HepG2 (cell line): ENCODE data around the gene HOXC9. TPM values are rescaled to one million over a fixed set of nuclear protein-coding genes. Genes with fewer than 3 reads are reported as not detected.

Source experiments
- ETV6 ChIP-seq: sonication (generic); formaldehyde crosslinking; conservative IDR thresholded peaks from 2 replicates; pipeline ENCODE4 v1.4.0; 2020; ENCODE audit warnings: missing genetic modification reagents
- HHEX ChIP-seq: IDR thresholded peaks from 2 replicates; pipeline ENCODE4 v1.6.1; 2016; ENCODE audit warnings: control low read depth
- ZFAT ChIP-seq: sonication (generic); formaldehyde crosslinking; conservative IDR thresholded peaks from 2 replicates; pipeline ENCODE4 v1.8.1; 2023; ENCODE audit warnings: missing genetic modification reagents, inconsistent platforms
- ZFP1 ChIP-seq: IDR thresholded peaks from 2 replicates; pipeline ENCODE4 v1.6.1; 2016
- polyA plus RNA-seq, 8 experiments: library from polyadenylated mRNA; depleted of rRNA in 3 of 8; stranded (reverse) in 7 of 8; unstranded in 1 of 8; fragments of >200 nt; fragmentation: Illumina TruSeq in 4 of 8; extraction: Trizol in 4 of 8; gene quantifications; 2 replicates each; pipeline versions ENCODE4 v1.2.1 to v1.2.3, GENCODE V29; 2011 to 2016; ENCODE audit warnings: low read depth in 4 of 8, missing spikeins in 1 of 8, mixed read lengths in 1 of 8; ENCODE audit not compliant: insufficient read depth in 1 of 8
- total RNA-seq, 5 experiments: library from RNA; depleted of rRNA; stranded (reverse); fragments of >200 nt; fragmentation: Illumina TruSeq; extraction: Trizol; gene quantifications; 2 replicates each; pipeline ENCODE4 v1.2.3, GENCODE V29; 2016; ENCODE audit warnings: low read depth in 1 of 5
- TF ChIP-seq, protein P1 (sequence below): IDR thresholded peaks from 2 replicates; pipeline ENCODE4 v1.6.1; 2012; ENCODE audit warnings: low read length, improper control_type of control experiment
- TF ChIP-seq, protein P2 (sequence below): sonication (generic); formaldehyde crosslinking; IDR thresholded peaks from 2 replicates; pipeline ENCODE4 v1.5.0; 2020; ENCODE audit warnings: mild to moderate bottlenecking, missing genetic modification reagents
- TF ChIP-seq, protein P3 (sequence below): sonication (generic); formaldehyde crosslinking; IDR thresholded peaks from 2 replicates; pipeline ENCODE4 v1.5.0; 2020; ENCODE audit warnings: mild to moderate bottlenecking, missing genetic modification reagents, borderline replicate concordance

Gene HOXC9
- total and polyA plus RNA-seq, 2 of the 13 experiments (the other 11 are each of a cell fraction or from before 2014, with no cell fraction given) = 0.11 to 1.1 TPM

DNA sequence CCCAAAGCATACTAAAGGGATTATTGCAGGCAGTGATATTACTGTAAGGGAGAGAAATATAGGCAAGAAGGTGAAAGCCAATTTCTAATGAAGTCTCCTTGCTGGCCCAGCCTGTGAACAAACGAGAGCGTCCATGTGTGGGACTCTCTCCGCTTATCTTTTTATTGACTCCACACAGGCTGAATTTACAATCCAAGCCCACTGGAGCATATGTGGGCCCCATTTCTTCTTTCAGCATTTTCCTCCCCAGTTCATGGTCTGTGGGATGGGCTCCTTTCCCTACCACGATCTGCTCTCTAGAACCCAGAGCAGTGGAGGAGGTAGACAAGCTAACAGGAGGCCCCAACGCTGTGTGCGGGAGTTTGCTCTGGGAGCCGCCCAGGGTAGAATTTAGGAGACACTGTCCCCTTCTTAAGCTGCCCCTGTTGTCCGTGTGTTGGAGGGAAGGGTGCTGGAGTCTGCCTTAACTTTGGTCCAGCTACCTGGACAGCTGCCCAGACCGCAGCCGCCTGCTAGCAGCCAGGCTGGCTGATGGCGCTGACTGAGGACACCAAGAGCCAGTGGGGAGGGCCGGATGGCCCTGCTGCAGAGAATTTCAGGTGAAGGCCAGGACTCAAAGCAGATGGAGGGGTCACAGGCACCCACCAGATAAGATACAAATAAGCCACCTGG is 30.2 kb upstream of the HOXC9 start (continued):
- TF ChIP-seq, protein P1, sequence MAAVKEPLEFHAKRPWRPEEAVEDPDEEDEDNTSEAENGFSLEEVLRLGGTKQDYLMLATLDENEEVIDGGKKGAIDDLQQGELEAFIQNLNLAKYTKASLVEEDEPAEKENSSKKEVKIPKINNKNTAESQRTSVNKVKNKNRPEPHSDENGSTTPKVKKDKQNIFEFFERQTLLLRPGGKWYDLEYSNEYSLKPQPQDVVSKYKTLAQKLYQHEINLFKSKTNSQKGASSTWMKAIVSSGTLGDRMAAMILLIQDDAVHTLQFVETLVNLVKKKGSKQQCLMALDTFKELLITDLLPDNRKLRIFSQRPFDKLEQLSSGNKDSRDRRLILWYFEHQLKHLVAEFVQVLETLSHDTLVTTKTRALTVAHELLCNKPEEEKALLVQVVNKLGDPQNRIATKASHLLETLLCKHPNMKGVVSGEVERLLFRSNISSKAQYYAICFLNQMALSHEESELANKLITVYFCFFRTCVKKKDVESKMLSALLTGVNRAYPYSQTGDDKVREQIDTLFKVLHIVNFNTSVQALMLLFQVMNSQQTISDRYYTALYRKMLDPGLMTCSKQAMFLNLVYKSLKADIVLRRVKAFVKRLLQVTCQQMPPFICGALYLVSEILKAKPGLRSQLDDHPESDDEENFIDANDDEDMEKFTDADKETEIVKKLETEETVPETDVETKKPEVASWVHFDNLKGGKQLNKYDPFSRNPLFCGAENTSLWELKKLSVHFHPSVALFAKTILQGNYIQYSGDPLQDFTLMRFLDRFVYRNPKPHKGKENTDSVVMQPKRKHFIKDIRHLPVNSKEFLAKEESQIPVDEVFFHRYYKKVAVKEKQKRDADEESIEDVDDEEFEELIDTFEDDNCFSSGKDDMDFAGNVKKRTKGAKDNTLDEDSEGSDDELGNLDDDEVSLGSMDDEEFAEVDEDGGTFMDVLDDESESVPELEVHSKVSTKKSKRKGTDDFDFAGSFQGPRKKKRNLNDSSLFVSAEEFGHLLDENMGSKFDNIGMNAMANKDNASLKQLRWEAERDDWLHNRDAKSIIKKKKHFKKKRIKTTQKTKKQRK = no peak
- no peak for TF ChIP-seq ZFP1 (CRISPR knock-in tag)
- TF ChIP-seq HHEX (CRISPR knock-in tag) = no peak
- TF ChIP-seq, protein P2, sequence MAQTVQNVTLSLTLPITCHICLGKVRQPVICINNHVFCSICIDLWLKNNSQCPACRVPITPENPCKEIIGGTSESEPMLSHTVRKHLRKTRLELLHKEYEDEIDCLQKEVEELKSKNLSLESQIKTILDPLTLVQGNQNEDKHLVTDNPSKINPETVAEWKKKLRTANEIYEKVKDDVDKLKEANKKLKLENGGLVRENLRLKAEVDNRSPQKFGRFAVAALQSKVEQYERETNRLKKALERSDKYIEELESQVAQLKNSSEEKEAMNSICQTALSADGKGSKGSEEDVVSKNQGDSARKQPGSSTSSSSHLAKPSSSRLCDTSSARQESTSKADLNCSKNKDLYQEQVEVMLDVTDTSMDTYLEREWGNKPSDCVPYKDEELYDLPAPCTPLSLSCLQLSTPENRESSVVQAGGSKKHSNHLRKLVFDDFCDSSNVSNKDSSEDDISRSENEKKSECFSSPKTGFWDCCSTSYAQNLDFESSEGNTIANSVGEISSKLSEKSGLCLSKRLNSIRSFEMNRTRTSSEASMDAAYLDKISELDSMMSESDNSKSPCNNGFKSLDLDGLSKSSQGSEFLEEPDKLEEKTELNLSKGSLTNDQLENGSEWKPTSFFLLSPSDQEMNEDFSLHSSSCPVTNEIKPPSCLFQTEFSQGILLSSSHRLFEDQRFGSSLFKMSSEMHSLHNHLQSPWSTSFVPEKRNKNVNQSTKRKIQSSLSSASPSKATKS (CRISPR knock-in tag) = no peak
- no peak for TF ChIP-seq ZFAT (CRISPR knock-in tag)
- TF ChIP-seq, protein P3, sequence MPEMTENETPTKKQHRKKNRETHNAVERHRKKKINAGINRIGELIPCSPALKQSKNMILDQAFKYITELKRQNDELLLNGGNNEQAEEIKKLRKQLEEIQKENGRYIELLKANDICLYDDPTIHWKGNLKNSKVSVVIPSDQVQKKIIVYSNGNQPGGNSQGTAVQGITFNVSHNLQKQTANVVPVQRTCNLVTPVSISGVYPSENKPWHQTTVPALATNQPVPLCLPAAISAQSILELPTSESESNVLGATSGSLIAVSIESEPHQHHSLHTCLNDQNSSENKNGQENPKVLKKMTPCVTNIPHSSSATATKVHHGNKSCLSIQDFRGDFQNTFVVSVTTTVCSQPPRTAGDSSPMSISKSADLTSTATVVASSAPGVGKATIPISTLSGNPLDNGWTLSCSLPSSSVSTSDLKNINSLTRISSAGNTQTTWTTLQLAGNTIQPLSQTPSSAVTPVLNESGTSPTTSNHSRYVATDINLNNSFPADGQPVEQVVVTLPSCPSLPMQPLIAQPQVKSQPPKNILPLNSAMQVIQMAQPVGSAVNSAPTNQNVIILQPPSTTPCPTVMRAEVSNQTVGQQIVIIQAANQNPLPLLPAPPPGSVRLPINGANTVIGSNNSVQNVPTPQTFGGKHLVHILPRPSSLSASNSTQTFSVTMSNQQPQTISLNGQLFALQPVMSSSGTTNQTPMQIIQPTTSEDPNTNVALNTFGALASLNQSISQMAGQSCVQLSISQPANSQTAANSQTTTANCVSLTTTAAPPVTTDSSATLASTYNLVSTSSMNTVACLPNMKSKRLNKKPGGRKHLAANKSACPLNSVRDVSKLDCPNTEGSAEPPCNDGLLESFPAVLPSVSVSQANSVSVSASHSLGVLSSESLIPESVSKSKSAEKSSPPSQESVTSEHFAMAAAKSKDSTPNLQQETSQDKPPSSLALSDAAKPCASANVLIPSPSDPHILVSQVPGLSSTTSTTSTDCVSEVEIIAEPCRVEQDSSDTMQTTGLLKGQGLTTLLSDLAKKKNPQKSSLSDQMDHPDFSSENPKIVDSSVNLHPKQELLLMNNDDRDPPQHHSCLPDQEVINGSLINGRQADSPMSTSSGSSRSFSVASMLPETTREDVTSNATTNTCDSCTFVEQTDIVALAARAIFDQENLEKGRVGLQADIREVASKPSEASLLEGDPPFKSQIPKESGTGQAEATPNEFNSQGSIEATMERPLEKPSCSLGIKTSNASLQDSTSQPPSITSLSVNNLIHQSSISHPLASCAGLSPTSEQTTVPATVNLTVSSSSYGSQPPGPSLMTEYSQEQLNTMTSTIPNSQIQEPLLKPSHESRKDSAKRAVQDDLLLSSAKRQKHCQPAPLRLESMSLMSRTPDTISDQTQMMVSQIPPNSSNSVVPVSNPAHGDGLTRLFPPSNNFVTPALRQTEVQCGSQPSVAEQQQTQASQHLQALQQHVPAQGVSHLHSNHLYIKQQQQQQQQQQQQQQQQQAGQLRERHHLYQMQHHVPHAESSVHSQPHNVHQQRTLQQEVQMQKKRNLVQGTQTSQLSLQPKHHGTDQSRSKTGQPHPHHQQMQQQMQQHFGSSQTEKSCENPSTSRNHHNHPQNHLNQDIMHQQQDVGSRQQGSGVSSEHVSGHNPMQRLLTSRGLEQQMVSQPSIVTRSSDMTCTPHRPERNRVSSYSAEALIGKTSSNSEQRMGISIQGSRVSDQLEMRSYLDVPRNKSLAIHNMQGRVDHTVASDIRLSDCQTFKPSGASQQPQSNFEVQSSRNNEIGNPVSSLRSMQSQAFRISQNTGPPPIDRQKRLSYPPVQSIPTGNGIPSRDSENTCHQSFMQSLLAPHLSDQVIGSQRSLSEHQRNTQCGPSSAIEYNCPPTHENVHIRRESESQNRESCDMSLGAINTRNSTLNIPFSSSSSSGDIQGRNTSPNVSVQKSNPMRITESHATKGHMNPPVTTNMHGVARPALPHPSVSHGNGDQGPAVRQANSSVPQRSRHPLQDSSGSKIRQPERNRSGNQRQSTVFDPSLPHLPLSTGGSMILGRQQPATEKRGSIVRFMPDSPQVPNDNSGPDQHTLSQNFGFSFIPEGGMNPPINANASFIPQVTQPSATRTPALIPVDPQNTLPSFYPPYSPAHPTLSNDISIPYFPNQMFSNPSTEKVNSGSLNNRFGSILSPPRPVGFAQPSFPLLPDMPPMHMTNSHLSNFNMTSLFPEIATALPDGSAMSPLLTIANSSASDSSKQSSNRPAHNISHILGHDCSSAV (CRISPR knock-in tag) = no peak
- TF ChIP-seq ETV6 = no peak
- TF ChIP-seq, all 625 proteins: peak for 0
